HL-60 (cell line): ENCODE results near the gene PDGFD.

Source experiments
- GABPA ChIP-seq: IDR thresholded peaks from 2 replicates; pipeline ENCODE4 v1.6.1; 2012; ENCODE audit warnings: low read depth
- POLR2AphosphoS5 ChIP-seq: IDR thresholded peaks from 2 replicates; pipeline ENCODE4 v1.6.1; 2012; ENCODE audit warnings: low read depth
- SPI1 ChIP-seq: IDR thresholded peaks from 2 replicates; pipeline ENCODE4 v1.6.1; 2012; ENCODE audit warnings: low read depth, mild to moderate bottlenecking, borderline replicate concordance
- TF ChIP-seq, protein P1 (sequence below): IDR thresholded peaks from one replicate; pipeline ENCODE4 v1.5.1; 2011; ENCODE audit warnings: low read length, control low read depth, inconsistent platforms; ENCODE audit not compliant: insufficient read depth
- TF ChIP-seq, protein P2 (sequence below): IDR thresholded peaks from 2 replicates; pipeline ENCODE4 v1.6.1; 2012; ENCODE audit warnings: low read depth; ENCODE audit not compliant: insufficient replicate concordance

DNA sequence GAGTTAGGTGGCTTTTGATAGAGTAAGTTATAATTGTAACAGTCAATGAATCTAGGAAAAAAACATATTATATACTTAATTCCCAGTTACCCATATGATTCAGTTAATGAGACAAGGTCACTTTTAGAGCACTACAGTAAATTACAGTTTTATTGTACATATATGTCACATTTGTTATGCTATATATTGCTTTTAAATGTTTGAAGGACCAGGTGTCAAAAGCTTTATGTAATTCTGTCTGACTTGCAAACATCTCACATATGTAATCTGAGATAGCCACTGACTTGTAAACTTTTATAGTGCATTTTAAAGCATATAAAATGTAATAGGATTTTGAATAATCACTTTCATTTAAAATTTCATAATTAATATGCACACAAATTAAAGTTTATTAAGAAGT lies 36.7 kb upstream of the PDGFD start:
- TF ChIP-seq, protein P1, sequence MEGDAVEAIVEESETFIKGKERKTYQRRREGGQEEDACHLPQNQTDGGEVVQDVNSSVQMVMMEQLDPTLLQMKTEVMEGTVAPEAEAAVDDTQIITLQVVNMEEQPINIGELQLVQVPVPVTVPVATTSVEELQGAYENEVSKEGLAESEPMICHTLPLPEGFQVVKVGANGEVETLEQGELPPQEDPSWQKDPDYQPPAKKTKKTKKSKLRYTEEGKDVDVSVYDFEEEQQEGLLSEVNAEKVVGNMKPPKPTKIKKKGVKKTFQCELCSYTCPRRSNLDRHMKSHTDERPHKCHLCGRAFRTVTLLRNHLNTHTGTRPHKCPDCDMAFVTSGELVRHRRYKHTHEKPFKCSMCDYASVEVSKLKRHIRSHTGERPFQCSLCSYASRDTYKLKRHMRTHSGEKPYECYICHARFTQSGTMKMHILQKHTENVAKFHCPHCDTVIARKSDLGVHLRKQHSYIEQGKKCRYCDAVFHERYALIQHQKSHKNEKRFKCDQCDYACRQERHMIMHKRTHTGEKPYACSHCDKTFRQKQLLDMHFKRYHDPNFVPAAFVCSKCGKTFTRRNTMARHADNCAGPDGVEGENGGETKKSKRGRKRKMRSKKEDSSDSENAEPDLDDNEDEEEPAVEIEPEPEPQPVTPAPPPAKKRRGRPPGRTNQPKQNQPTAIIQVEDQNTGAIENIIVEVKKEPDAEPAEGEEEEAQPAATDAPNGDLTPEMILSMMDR = no peak
- TF ChIP-seq GABPA (no peak), POLR2AphosphoS5 (no peak), SPI1 (no peak)
- TF ChIP-seq, protein P2, sequence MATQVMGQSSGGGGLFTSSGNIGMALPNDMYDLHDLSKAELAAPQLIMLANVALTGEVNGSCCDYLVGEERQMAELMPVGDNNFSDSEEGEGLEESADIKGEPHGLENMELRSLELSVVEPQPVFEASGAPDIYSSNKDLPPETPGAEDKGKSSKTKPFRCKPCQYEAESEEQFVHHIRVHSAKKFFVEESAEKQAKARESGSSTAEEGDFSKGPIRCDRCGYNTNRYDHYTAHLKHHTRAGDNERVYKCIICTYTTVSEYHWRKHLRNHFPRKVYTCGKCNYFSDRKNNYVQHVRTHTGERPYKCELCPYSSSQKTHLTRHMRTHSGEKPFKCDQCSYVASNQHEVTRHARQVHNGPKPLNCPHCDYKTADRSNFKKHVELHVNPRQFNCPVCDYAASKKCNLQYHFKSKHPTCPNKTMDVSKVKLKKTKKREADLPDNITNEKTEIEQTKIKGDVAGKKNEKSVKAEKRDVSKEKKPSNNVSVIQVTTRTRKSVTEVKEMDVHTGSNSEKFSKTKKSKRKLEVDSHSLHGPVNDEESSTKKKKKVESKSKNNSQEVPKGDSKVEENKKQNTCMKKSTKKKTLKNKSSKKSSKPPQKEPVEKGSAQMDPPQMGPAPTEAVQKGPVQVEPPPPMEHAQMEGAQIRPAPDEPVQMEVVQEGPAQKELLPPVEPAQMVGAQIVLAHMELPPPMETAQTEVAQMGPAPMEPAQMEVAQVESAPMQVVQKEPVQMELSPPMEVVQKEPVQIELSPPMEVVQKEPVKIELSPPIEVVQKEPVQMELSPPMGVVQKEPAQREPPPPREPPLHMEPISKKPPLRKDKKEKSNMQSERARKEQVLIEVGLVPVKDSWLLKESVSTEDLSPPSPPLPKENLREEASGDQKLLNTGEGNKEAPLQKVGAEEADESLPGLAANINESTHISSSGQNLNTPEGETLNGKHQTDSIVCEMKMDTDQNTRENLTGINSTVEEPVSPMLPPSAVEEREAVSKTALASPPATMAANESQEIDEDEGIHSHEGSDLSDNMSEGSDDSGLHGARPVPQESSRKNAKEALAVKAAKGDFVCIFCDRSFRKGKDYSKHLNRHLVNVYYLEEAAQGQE = no peak
